ENCODE measurements around the gene TYW5.

The TYW5 gene

DNA sequence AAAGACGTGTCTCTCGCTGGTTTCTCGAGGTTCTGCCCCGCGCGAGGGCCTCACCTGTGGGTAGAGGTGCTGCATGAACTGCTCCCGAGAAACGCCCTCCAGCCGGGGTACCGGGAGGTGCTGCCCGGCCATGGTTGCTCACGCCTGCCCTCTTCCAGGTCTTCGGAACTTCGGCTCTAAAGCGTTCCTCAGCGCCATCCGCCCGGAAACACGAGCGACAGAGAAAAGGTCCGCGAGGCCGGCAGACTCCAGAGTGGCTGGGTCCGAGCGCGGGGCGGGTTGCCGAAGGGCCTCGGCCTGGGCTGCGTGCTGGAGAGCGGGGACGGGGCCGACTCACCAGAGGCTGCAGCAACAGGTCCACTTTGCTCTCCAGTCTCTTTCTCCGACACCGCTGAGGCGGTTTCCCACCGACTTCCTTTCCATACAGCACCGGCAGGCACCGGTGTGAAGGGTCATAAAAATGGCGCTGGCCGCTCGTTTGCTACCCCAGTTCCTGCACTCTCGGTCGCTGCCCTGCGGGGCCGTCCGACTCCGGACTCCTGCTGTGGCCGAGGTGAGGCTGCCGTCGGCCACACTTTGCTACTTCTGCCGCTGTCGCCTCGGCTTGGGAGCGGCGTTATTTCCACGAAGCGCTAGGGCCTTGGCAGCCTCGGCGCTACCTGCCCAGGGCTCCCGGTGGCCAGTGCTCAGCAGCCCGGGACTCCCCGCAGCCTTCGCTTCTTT lies at the start of gene TYW5, which contains the start of gene MAIP1:
TSS of gene TYW5 (minus strand) at position 153 of the 723 bp plus-strand sequence. CDS start at position 132, 21 bp downstream.
TSS of gene MAIP1 (plus strand) at position 244 of the 723 bp plus-strand sequence. CDS start at position 461, 217 bp downstream.
- no peak for FAIRE-seq
- peak; percentile 71 for DNase-seq (ENCODE audit: low spot score)

GRCh38 chr2:200003444-200003843 lies 48.2 kb upstream of the TYW5 start:
- DNase-seq (ENCODE audit: low spot score) = no peak
- FAIRE-seq = no peak

DNA sequence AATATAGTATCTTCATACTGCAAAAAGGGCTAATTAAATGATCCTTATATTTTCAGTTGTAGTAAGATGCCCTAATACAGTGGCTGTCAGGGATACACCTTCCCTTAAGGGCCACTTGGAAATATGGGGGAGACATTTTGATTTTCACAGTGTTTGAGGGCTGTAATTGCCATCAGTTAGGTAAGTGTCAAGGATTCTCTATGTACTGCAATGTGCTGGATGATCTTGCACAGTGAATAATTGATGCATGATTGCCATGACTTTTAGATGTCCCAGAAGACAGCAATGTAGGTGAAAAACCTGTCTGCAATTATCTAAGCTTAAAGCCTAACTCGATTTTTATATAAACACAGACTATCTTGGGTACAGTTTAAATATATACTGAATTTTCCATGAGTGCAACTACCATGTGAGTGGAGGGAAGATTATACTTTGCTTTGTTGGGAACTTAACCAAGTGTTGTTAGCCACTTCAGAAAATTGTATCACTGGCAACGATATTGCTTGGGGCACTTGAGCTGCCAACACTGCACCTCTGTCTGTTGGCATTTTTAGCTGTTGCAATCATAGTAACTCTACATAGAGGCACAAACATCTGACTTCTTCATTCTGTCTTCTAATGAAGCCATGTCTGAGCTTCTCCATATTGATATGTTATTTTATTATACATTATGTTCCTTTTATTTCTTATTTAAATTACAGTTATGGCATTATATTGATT lies 45.3 kb upstream of the TYW5 start:
- FAIRE-seq (no peak), DNase-seq (ENCODE audit: low spot score) (no peak)

DNA sequence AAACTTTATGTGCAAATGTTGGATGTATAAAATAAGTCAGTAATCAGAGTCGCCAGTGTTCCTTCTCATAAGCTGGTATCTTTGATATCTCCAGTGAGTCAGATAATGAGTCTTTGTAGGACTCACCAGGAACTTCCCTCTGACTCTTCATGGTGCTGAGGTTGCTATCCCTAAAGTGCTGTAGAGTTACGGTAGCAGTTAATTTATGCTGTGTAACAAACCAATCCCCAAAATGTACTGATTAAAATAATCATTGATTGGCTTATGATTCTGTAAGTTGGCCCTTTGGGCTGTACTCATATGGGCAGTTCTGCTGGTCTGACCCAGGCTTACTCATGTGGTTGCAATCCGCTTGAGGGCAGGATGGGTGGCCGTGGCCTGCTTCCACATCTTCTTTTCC lies 43.9 kb upstream of the TYW5 start:
- no peak for DNase-seq (ENCODE audit: low spot score)
- no peak for FAIRE-seq

DNA sequence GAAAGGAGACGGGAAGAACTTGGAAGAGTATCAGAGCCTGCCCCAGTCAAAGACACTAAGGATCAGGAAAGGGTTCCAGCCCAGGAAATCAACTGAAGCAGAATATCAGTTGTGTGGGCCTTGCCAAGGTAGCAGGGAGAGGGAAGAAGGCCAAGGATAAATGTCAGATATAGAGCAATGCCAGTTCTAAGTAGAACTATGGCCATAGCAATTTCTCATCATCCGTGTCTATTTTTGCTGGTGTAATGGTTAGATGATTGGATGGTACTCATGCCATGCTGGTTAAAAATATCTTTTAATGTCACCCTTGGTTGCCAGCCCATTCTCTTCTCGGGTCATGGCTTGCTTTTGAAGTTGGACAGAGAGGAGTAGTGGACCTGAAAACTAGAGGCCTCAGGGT lies 42.0 kb upstream of the TYW5 start:
- DNase-seq (ENCODE audit: low spot score) (no peak), FAIRE-seq (no peak)

DNA sequence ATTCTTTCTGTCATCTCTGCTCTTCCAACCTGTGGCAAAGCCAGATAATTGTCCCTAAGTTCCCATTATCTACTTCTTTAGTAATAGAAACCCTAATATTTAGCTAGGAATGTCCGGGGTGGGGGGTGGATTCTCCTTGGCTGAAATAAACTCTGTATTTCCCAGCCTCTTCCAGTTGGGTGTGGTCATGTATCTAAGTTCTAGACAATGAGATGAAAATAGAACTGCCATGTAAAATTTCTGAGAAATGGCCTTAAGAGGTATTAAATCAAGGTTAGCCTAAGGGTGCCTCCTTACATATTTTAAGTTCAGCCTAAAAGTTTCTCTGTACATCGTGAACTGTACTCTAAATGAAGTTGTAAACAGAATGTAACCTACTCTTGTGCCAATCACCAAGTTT lies 39.6 kb upstream of the TYW5 start:
- FAIRE-seq = no peak
- no peak for DNase-seq (ENCODE audit: low spot score)

- no peak for DNase-seq (ENCODE audit: low spot score)
- FAIRE-seq = no peak
These were observed 39.1 kb upstream of the TYW5 start for GRCh38 chr2:199994371-199994770.

DNA sequence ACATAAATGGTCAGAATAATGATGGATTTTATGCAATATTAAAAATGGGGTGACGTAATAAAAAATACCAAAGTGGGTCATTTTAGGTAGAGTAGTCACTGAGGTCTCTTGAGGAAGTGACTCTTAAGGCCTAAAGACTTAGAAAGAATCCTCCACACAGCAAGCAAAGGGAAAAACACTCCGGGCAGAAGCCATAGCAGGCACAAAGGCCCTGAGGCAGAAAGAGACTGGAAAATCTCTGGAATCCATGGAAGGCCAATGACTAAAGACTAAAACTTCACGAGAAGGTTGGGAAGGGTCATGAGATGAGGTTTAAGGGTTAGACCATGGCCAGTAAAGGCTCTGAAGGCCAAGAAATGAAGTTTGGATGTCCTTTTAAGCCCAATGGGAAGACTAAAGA lies 37.0 kb upstream of the TYW5 start:
- DNase-seq (ENCODE audit: low spot score) (no peak), FAIRE-seq (no peak)

GRCh38 chr2:199991691-199992090 lies 36.4 kb upstream of the TYW5 start:
- FAIRE-seq = no peak

DNA sequence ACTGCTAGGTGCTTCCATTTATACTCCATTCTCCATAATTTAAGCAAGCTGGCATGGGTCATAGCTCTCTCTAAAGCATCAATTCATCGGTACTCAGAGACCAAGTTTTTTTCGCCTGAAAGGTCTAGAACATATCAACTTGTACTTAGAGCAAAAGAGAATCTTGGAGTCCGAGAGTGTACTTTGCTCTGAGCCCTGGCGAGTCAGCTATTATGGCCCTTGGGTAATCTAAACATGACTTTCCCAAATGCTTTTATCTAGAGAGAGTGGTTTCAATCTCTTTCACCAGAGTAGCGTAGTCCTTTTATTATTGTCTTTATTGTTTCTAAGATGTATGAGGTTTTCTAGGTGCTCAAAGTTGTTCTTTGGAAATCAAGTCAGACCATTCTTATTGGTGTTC lies 34.5 kb upstream of the TYW5 start:
- DNase-seq (ENCODE audit: low spot score) = no peak
- FAIRE-seq = no peak

More at GRCh38 chr2:199991691-199992090, 36.4 kb upstream of the TYW5 start:
- DNase-seq (ENCODE audit: low spot score) = no peak

DNA sequence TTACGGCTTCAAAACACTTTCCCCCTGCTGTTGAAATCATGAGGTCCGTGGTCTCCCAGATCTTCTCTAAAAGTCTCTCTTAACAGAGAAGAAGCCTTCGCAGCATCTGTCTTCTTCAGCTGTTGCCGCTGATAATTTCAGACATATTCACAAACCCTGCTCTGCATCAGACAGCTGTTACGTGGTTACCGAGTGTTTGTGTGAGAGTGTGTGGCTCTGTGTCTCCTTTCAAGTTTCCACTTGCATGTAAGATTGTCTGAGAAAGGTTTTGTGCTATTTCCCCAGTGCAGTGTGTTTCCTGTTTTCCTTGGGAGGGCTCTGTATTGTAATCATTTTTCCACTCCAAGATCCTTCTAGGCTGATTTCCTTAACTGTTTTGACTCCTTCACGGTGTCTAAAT lies 32.9 kb upstream of the TYW5 start:
- DNase-seq (ENCODE audit: low spot score) (no peak), FAIRE-seq (no peak)

- no peak for DNase-seq (ENCODE audit: low spot score)
- FAIRE-seq = no peak
These were observed 32.3 kb upstream of the TYW5 start for GRCh38 chr2:199987586-199987985.

GRCh38 chr2:199985625-199986207 lies 30.4 kb upstream of the TYW5 start:
- DNase-seq (ENCODE audit: low spot score) (peak; percentile 41), FAIRE-seq (no peak)

- FAIRE-seq (no peak), DNase-seq (ENCODE audit: low spot score) (no peak)
These were observed 29.5 kb upstream of the TYW5 start for GRCh38 chr2:199984755-199985154.

- FAIRE-seq (no peak), DNase-seq (ENCODE audit: low spot score) (no peak)
These were observed 28.9 kb upstream of the TYW5 start for GRCh38 chr2:199984159-199984558.

DNA sequence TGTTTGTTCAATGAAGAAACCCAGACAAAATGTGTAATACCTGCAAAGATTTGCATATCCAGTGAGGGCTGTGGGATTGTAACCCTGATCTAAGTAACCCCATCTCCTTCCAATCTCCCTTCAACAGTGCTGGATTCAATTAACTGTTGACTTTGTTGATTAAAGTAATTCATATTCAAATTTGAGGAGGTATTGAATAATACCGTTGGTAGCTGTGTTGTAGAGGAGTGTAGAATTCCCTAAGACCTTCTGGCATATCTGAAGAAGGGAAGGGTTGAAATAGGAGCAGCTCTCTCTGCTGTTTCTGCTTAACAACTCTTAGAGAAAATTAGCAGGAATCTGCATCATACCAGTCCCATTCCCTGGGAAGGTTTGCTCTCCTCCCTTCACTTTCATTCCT lies 28.2 kb upstream of the TYW5 start:
- DNase-seq (ENCODE audit: low spot score) = no peak
- FAIRE-seq = no peak

DNA sequence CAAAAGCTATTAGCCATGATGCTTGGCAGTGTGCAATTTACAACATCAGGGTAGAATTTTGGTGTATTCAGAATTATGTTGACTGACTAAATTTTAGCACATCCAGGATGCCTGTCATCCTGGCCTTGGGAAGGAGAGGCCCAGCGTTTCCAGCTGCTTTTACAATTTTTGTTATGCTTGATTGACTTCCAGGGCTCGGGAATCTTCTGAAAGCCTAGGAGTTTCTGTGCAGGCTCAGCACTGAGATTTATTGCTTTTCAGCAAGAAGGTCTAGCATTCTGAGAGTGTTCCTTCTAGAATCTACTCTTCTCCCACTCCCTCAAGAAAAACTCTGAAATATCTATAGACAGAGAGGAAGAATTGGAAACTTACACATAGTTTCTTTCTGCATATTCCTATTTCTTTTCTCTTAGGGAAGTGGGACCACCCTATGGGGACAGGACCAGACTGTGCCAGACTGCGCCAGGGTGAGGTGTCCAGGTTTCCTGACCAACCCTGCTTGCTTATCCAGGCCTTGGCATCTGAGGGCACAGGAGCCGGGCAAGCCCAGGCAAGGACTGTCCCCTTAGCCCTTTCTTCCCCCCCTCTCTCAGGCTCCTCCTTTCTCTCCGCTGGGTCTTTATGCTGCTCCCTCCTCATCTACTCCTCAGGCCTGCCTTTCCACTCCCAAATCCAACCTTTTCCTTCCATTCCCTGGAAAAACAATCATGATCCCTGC lies 27.0 kb upstream of the TYW5 start:
- DNase-seq (ENCODE audit: low spot score) (no peak), FAIRE-seq (no peak)

- peak; percentile 39 for DNase-seq (ENCODE audit: low spot score)
- FAIRE-seq = peak; percentile 11
These were observed 24.7 kb upstream of the TYW5 start for GRCh38 chr2:199979832-199980628.

DNA sequence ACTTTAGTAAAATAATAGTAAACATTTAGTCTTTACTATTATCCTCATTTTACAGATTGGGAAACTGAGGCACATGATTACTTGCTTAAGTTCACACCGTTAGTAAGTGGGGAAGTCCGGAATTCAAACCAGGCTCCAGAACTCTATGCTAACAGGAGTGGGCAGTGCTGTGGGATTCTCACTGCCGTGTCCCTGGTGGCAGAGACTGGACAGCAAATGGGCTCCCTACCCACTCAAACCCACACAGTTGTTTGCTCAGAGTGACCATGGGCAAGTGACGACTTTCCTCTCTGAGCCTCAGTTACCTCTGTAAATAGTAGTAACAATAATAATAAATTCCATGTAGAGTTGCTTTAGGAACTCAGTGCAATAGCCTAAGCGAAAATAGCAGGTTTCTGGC lies 24.1 kb upstream of the TYW5 start:
- FAIRE-seq = no peak
- no peak for DNase-seq (ENCODE audit: low spot score)

DNA sequence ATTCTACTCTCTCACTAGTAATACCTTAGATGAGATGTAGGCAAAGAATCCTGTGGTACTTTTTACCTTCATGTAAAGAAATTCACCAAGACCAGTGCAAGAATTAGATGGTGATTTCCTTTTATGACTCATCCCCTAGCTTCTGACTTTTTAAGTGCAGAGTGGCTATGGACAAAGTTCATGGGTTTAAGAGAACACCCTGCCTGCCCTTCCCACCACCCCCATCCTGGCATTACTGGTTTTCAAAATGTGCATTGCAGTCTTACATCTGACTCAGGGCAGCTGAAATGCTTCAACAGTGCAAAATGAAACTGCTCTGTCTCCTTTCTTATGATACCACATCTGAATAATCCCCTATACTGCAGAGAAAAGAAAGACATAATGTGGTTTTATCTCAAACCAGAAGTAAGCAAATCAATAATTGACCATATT lies 22.7 kb upstream of the TYW5 start:
- FAIRE-seq = peak; percentile 92
- peak; percentile 75 for DNase-seq (ENCODE audit: low spot score)
